Tibial artery (tissue), 4 donors: ENCODE measurements around the gene PRR15L.

ENCODE experiments used
- DNase-seq, 2 donors: peaks; one replicate each; pipeline ENCODE4 v3.0.0-alpha.2; 2019
- H3K27ac ChIP-seq, 2 donors: fragments of 200-600 bp; sonication (generic) in 1 of 2; 1 replicate in 1 of 2; 2 replicates in 1 of 2; pipeline ENCODE4 v1.5.1; 2018 to 2019; ENCODE audit warnings: mild to moderate bottlenecking in 1 of 2
- H3K27me3 ChIP-seq, 2 donors: fragments of 200-600 bp; sonication (generic) in 1 of 2; one replicate each; pipeline versions ENCODE4 v1.5.1 to v1.6.0; 2016 to 2019
- H3K36me3 ChIP-seq, 3 donors: fragments of 200-600 bp; sonication (generic) in 2 of 3; one replicate each; pipeline ENCODE4 v1.5.1; 2016 to 2019; ENCODE audit warnings: mild to moderate bottlenecking in 2 of 3
- H3K4me1 ChIP-seq, 4 donors: fragments of 200-600 bp; sonication (generic) in 2 of 4; 1 replicate in 3 of 4; 2 replicates in 1 of 4; pipeline ENCODE4 v1.5.1; 2016 to 2019
- H3K4me3 ChIP-seq, 2 donors: fragments of 200-600 bp; sonication (generic) in 1 of 2; 1 replicate in 1 of 2; 2 replicates in 1 of 2; pipeline ENCODE4 v1.5.1; 2018 to 2019; ENCODE audit warnings: mild to moderate bottlenecking in 2 of 2
- H3K9me3 ChIP-seq, 3 donors: fragments of 200-600 bp; sonication (generic) in 1 of 3; one replicate each; pipeline ENCODE4 v1.5.1; 2016 to 2019
- intact Hi-C: fragments of 100-400 bp; cut with DNase I; formaldehyde crosslinking; loops from one replicate; pipeline ENCODE4 v1.15.0; 2023; ENCODE audit warnings: low total_unique reads
- TF ChIP-seq, protein P1 (sequence below), 2 experiments: fragments of 200-600 bp in 1 of 2; fragments of 450-650 bp in 1 of 2; IDR thresholded peaks; one replicate each; pipeline ENCODE4 v1.5.1; 2017 to 2019; ENCODE audit warnings: antibody characterized with exemption in 2 of 2, mild to moderate bottlenecking in 1 of 2, moderate library complexity in 1 of 2

Gene PRR15L

DNA sequence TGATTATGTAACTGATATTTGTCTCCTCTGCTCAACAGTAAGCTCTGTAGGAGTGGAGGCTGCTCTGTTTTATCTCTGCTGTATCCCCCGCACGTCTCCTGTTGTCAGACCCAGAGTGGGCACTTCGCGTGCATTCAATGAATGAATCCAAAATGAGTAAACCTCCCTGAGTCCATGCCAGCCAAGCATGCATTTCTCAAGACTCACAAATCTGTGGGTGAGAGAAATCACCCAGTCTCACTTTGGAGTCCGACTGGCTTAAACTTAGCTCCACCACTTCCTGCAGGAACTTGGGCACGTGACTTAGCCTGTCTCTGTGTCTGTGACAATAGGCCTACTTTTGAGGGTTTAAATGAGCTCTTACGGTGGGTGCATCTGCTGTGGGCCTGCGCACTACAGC, 12.6 kb downstream of the PRR15L start:
- no peaks in the 10 kb centered on the region for H3K9me3 ChIP-seq
- no peak for DNase-seq
- peaks cover 0 to 54% (median 30%) of the 10 kb centered on the region in 4 donors for H3K4me1 ChIP-seq
- peak overlapping the region; percentile 2 to 38 for H3K27ac ChIP-seq
- intact Hi-C loops, result loop anchor here (5.0 kb wide), 1 partner anchor 103 kb away; the partner anchor contains the start of gene SCRN2
- H3K27me3 ChIP-seq, result no peaks in the 10 kb centered on the region
- peaks cover 0 to 35% (median 9%) of the 10 kb centered on the region in 3 donors for H3K36me3 ChIP-seq
- H3K4me3 ChIP-seq, result no peak overlapping the region
- TF ChIP-seq, protein P1, sequence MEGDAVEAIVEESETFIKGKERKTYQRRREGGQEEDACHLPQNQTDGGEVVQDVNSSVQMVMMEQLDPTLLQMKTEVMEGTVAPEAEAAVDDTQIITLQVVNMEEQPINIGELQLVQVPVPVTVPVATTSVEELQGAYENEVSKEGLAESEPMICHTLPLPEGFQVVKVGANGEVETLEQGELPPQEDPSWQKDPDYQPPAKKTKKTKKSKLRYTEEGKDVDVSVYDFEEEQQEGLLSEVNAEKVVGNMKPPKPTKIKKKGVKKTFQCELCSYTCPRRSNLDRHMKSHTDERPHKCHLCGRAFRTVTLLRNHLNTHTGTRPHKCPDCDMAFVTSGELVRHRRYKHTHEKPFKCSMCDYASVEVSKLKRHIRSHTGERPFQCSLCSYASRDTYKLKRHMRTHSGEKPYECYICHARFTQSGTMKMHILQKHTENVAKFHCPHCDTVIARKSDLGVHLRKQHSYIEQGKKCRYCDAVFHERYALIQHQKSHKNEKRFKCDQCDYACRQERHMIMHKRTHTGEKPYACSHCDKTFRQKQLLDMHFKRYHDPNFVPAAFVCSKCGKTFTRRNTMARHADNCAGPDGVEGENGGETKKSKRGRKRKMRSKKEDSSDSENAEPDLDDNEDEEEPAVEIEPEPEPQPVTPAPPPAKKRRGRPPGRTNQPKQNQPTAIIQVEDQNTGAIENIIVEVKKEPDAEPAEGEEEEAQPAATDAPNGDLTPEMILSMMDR (IDR thresholded peaks at IDR 0.05), result no peak

DNA sequence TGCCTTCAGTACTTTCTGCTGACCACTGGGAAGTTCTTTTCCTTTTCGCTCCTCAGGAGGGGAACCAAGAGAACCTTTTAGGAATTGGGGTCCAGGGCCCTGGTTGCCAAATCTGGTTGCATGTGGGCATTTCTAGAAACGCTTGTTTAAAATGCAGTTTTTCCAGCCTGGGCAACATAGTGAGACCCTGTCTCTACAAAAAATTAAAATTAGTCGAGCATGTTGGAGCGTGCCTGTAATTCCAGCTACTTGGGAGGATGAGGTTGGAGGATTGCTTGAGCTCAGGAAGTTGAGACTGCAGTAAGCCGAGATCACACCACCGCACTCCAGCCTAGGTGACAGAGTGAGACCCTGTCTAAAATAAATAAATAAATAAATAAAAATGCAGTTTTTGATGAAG, 15.1 kb downstream of the PRR15L start:
- peak overlapping the region in 1 of 2 donors; percentile 97 for H3K4me3 ChIP-seq
- intact Hi-C loops, result loop anchor here (5.0 kb wide), 1 partner anchor 45 kb away; the partner anchor contains the start of gene SP2
- DNase-seq, result no peak
- TF ChIP-seq, protein P1 (IDR thresholded peaks at IDR 0.05), result no peak
- no peaks in the 10 kb centered on the region for H3K9me3 ChIP-seq
- peak overlapping the region in 1 of 2 donors; percentile 90 for H3K27ac ChIP-seq
- H3K36me3 ChIP-seq, result peaks cover 0 to 35% (median 9%) of the 10 kb centered on the region in 3 donors
- H3K4me1 ChIP-seq, result peaks cover 0 to 37% (median 21%) of the 10 kb centered on the region in 4 donors
- H3K27me3 ChIP-seq, result no peaks in the 10 kb centered on the region

DNA sequence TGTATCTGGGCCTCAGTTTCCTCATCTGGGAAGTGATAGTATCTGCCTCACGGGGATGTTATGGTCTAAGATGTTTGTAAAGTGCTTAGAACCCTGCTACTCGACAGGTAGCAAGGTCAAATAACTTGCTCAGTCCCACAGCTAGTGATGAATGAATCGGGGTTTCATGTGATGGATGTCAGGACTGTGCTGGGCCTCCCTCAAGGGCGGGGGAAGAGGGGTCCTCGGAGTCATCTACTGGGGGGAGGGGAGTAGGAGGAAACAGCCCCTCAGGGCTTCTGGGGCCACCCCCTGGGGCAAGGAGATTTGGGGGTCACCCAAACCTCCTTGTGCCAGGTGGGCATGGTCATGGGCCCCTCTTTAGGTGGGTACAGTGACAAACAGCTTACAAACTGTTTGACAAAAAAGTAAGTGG, 15.6 kb downstream of the PRR15L start:
- intact Hi-C loops, result loop anchor here (5.0 kb wide), 1 partner anchor 45 kb away; the partner anchor contains the start of gene SP2
- peak overlapping the region; percentile 67 to 90 for H3K27ac ChIP-seq
- TF ChIP-seq, protein P1 (IDR thresholded peaks at IDR 0.05), result no peak
- H3K4me3 ChIP-seq, result peak overlapping the region; percentile 66 to 97
- H3K36me3 ChIP-seq, result peaks cover 0 to 35% (median 9%) of the 10 kb centered on the region in 3 donors
- H3K27me3 ChIP-seq, result no peaks in the 10 kb centered on the region
- peaks cover 0 to 37% (median 21%) of the 10 kb centered on the region in 4 donors for H3K4me1 ChIP-seq
- no peaks in the 10 kb centered on the region for H3K9me3 ChIP-seq
- no peak for DNase-seq

DNA sequence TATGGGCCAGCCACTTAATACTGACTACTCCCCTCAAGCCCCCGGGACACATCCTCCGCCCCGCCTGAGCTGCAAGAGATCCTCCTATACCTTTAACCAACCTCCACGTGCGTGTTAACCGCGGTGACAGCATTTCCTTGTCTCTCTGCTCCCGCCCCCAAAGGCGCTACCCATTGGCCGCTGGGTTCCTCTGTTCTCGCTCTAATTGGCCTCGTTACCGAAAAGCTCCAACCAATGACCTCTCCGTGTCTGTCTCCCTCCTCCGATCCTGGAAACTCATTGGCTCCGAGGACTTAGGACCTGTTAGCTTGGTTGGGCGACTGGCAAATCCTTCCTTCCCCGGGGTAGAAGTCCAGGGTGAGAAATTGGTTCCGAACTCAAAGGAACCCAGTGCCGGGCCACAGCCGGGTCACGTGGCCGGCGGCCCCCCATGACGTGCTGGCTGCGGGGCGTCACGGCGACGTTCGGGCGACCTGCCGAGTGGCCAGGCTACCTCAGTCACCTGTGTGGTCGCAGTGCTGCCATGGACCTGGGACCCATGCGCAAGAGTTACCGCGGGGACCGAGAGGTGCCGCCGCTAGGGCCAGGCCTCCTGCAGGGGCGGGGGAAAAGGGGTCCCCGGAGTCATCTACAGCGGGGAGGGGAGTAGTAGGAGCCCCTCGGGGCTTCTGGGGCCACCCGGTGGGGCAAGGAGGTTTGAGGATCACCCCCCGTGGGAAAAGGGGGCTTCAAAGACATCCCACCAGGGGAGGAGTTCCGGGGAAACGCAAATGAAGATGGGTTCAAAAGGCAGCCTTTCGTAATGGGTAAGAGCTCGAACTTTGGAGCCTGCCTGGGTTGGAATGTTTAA, 16.2 kb downstream of the PRR15L start, which contains the start of gene PNPO:
Gene PNPO, plus strand, starts transcription at position 326 of the 850 bp plus-strand sequence. Its CDS starts 105 bp downstream, at position 431.
- Histone ChIP-seq H3K27ac (peak within 1 kb of the TSS; percentile 67 to 90), H3K36me3 (peaks cover 0 to 31% (median 9%) of the 10 kb centered on the region in 3 donors), H3K9me3 (no peaks in the 10 kb centered on the region), H3K4me3 (peak within 1 kb of the TSS; percentile 66 to 97), H3K27me3 (no peaks in the 10 kb centered on the region), H3K4me1 (peaks cover 0 to 37% (median 19%) of the 10 kb centered on the region in 4 donors)
- DNase-seq, result peak; percentile 97
- TF ChIP-seq, protein P1 (IDR thresholded peaks at IDR 0.05), result no peak
- intact Hi-C loops, result loop anchor here (5.0 kb wide), 1 partner anchor 44 kb away; the partner anchor contains the start of gene SP2

DNA sequence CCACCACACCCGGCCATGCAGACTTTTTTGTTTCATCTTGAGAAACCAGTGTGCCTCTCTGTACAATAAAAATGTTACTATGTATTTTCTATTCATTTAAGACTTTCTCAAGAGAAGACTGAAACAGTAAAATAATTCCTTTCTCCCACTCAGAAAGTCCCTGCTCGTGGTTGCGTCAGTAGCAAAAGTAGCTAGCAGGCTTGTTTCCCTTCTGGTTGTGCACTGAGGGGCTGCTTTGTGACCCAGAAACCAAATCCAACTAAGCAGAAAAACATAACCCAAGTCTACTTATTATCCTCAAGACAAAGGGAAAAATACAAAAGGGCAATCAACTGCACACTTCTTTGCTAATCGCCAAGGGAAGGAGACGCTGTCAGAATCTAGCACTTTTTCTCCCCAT, 19.7 kb downstream of the PRR15L start:
- H3K4me1 ChIP-seq, result peaks cover 0 to 23% (median 14%) of the 10 kb centered on the region in 4 donors
- H3K9me3 ChIP-seq, result no peaks in the 10 kb centered on the region
- intact Hi-C loops, result no loop called here
- no peaks in the 10 kb centered on the region for H3K27me3 ChIP-seq
- no peak for DNase-seq
- TF ChIP-seq, protein P1 (IDR thresholded peaks at IDR 0.05), result no peak
- H3K4me3 ChIP-seq, result no peak overlapping the region
- peaks cover 0 to 6% (median 0%) of the 10 kb centered on the region in 3 donors for H3K36me3 ChIP-seq
- no peak overlapping the region for H3K27ac ChIP-seq
